GM18508 (cell line): ENCODE data around the gene CABCOCO1.
A peak's percentile ranks its signal among the peaks of the same experiment; 100 is the strongest.

ENCODE experiments used
- ATAC-seq: cut with Tn5 transposase; IDR thresholded peaks from one replicate; pipeline ENCODE4 v1.9.1; 2021; ENCODE audit warnings: moderate number of reproducible peaks; ENCODE audit not compliant: insufficient read depth, unreplicated experiment

Gene CABCOCO1

GRCh38 chr10:61779950-61780659, 117.4 kb downstream of the CABCOCO1 start:
- ATAC-seq, result no peak

- ATAC-seq, result no peak
Observed at GRCh38 chr10:61780732-61781131, 118.0 kb downstream of the CABCOCO1 start.

- no peak for ATAC-seq
Observed at GRCh38 chr10:61781969-61782403, 119.3 kb downstream of the CABCOCO1 start.

GRCh38 chr10:61784354-61785133, 121.8 kb downstream of the CABCOCO1 start:
- no peak for ATAC-seq

- ATAC-seq, result no peak
Observed at GRCh38 chr10:61785473-61786105, 122.9 kb downstream of the CABCOCO1 start.

GRCh38 chr10:61786728-61787127, 124.0 kb downstream of the CABCOCO1 start:
- ATAC-seq, result peak; percentile 99

GRCh38 chr10:61787170-61787569, 124.4 kb downstream of the CABCOCO1 start:
- no peak for ATAC-seq

GRCh38 chr10:61789031-61789430, 126.3 kb downstream of the CABCOCO1 start:
- no peak for ATAC-seq

GRCh38 chr10:61791216-61791615, 128.5 kb downstream of the CABCOCO1 start:
- no peak for ATAC-seq

- no peak for ATAC-seq
Observed at GRCh38 chr10:61792097-61792716, 129.5 kb downstream of the CABCOCO1 start.

- ATAC-seq, result no peak
Observed at GRCh38 chr10:61792921-61793320, 130.2 kb downstream of the CABCOCO1 start.

- no peak for ATAC-seq
Observed at GRCh38 chr10:61793760-61794703, 131.3 kb downstream of the CABCOCO1 start.

- ATAC-seq, result no peak
Observed at GRCh38 chr10:61795147-61795546, 132.4 kb downstream of the CABCOCO1 start.

GRCh38 chr10:61795551-61795950, 132.8 kb downstream of the CABCOCO1 start:
- ATAC-seq, result no peak

- ATAC-seq, result no peak
Observed at GRCh38 chr10:61796785-61797184, 134.1 kb downstream of the CABCOCO1 start.

GRCh38 chr10:61797304-61798153, 134.8 kb downstream of the CABCOCO1 start:
- no peak for ATAC-seq

GRCh38 chr10:61798713-61799112, 136.0 kb downstream of the CABCOCO1 start:
- no peak for ATAC-seq

GRCh38 chr10:61801484-61801883, 138.8 kb downstream of the CABCOCO1 start:
- ATAC-seq, result no peak

GRCh38 chr10:61803269-61803668, 140.5 kb downstream of the CABCOCO1 start:
- no peak for ATAC-seq
